HG02840 (cell line): ENCODE results near the gene ELN.

Experiments used
- ATAC-seq: cut with Tn5 transposase; IDR thresholded peaks from one replicate; pipeline ENCODE4 v1.9.1; 2021; ENCODE audit warnings: mild to moderate bottlenecking, moderate library complexity, moderate number of reproducible peaks; ENCODE audit not compliant: unreplicated experiment, low FRiP score

Gene ELN

GRCh38 chr7:74021546-74022320 lies 6.2 kb upstream of the ELN start:
- no peak for ATAC-seq

GRCh38 chr7:74022507-74022906 lies 5.5 kb upstream of the ELN start:
- no peak for ATAC-seq

GRCh38 chr7:74023092-74023536 lies 4.9 kb upstream of the ELN start:
- no peak for ATAC-seq

GRCh38 chr7:74023786-74024185 lies 4.2 kb upstream of the ELN start:
- ATAC-seq, result no peak

DNA sequence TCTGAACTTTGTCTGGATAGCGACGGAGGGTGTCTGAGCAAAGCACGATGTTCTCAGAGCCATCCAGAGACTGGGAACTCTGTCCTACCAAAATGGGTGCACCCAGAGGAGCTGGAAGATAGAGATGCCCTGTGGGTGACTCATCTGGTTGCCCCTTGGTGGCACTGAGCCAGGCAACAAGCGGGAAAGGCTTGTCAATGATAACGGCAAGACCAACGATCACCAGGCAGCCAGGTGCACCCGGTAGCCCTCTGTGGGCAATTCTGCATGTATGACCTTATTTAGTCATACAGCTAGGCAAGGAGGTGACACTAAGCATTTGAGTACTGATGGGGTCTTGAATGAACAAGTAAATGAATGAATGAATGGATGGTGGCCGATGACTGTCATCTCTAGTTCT lies 2.8 kb upstream of the ELN start:
- no peak for ATAC-seq

DNA sequence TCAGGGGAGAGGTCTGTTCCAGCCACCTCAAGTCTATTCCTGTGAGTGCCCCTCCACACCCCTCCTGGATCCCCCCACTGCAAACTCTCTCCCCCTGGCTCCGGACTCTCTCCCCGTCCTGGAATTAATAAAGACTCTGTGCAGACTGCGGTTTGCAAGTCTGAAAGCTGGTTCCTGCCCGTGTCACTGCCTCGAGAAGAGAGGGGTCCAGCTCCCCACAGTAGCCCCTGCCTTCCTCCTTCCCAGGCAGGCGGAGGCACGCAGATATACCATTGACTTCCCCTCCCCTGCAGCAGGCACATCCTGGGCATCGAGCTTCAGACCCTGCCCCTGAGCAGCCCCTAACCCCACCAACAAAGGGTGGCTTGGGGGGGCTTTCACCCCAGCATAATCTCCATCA lies 2.2 kb upstream of the ELN start:
- ATAC-seq, result no peak

DNA sequence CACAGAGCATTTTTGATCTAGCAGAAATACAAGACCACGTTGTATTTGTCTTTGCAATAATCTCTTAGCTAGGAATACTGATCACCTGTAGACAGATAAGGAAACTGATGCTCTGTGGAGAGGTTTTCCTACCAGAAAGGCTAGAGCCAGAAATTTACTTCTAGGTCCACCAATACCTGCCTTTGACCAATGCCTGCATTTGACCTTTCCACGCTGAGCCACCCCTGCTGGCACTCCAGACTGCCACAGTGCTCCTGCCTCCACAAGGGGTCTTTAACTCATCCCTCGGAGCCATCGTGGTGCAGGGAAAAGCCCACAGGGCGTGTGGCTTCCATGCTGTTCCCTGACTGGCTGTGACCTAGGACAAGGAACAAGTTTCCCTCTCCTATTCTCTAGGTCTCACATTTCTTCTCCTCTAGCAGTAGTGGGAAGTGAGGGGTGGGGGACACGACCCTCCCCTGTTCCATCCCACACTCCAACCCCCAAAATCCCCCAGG lies 1.5 kb upstream of the ELN start:
- ATAC-seq, result no peak

- ATAC-seq, result no peak
These were observed 880 bp upstream of the ELN start for GRCh38 chr7:74026903-74027682.

DNA sequence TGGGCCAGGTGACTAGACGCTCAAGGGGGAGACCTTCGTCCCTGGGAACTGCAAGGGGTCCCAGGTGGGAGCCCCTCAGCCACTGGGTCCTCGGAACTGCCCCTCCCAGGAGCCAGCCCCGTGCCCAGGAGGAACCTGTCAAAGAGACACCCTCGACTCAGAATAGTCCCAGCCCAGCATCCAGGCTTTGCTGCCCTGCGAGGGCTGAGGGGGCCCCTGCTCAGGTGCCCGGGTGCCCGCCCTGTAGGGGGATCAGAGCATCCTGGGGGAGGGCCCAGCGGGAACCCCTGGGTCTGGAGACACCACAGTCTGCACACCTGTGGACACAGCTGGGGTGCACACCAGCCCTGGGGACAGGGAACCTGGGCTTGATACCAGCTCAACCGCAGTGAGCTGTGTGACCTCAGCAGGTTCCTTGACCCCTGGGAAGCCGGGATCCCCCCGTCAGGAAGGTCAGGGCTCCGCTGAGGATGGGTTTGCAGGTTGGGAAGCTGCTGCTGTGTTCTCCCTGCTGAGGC lies 407 bp downstream of the ELN start:
- no peak for ATAC-seq

GRCh38 chr7:74029089-74029785 lies 1.3 kb downstream of the ELN start:
- no peak for ATAC-seq

DNA sequence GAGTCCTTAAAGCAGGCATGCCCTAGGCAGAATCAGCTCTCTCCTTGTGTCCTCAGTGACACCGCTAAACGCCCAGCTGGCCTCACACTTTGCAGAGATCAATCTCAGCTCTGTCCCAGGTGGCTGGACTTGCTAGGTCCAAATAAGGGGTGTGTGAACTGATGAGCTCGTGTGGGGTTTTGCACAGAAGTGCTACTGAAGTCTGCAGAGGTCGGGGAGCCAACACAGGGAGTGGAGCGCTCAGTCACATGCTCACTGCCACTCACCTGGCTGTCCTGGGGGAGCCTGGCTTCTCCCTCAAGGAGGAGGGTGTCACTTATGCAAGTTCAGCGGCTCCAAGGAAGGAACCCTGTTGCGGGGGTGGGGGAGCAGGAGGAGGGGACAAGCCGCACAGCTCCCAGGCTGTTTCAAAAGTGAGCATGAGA lies 2.0 kb downstream of the ELN start:
- no peak for ATAC-seq

DNA sequence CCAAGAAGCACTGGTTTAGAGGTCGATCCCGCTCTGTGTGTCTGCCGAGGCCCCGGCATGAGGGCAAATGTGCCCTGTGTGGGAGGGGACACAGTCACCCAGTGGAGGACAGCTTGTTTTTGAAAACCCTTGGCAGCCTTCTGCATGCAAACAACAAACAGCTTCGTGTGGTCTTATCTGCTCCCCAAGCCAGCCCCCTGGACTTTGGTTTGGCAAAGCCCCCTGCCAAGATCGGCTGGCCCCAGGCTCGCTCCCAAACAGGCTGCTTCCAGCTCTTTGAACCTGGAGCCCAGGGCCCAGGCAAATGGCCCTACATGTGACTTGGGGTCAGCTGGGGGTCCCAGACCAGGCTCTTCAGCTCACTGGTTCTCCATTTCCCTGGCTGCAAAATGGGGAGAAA lies 2.9 kb downstream of the ELN start:
- no peak for ATAC-seq

- no peak for ATAC-seq
These were observed 3.6 kb downstream of the ELN start for GRCh38 chr7:74031403-74032190.

DNA sequence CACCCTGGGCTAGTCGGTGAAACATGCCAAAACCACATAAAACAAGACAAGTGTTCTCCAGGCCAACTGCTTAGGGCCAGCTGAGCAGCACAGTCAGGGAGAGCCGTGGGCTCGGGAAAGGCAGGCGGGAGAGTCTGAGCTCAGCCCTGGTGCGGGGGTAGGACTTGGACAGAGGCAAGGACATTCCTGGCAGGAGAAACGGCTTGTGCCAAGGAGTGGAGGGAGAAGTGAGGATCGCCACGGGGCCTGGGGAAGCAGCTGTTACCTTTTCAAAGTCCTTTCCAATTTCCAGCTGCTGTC lies 4.2 kb downstream of the ELN start:
- ATAC-seq, result no peak

DNA sequence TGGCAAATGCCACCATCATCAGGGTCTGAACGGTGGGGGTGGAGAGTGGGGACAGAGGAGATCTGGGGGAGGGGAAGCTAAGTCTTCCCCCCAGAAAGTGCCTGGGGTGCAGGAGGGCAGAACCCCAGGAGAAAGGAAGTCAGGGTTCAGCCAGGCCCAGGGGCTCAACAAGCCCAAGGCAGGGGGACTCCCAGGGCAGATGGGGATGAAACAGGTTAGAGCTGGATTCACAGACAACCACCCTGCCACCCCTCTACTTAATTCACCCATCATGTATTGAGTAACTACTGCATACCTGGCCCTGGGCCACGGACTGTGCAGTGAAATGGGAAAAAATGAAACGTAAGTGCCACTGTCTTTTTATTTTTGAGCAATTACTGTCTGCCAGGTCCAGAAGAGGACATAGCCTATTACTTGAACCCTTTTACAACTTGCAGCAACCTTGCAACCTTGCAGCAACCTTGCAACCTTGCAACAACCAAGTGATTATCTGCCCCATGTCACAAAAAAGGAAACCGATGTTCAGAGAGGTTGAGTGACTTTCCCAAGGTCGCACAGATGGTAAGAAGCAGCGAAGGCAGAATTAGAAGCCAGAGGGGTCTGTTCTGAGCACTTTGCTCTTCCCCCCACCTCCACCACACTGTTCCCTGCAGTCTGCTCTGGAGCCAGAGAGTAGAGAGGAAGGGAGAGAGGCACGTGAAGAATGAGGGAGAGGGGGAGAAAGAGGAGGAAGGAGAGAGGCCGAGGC lies 4.8 kb downstream of the ELN start:
- ATAC-seq, result no peak

- ATAC-seq, result no peak
These were observed 5.7 kb downstream of the ELN start for GRCh38 chr7:74033372-74034311.

DNA sequence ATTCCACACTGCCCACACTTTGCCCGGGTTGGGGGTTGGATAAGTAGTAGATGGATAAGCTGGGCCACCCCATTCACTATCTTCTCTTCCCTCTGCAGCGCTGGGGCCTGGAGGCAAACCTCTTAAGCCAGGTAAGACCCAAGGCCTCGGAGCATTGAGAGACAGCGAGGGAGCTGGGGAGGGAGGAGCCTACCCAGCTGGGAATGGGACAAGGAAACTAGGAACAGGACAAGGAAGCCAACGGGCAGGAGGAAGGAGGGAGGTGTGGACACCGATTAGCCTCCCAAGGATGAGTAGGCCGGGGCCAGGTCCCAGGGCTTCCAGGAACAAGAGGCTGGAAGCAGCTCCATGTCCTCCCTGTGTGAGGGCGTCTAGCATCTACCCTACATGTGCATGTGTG lies 9.6 kb downstream of the ELN start:
- ATAC-seq, result no peak

- no peak for ATAC-seq
These were observed 10.4 kb downstream of the ELN start for GRCh38 chr7:74038194-74038961.
